ENCODE measurements around the gene TTC21A. TPM values are rescaled to one million over a fixed set of nuclear protein-coding genes. Genes with fewer than 3 reads are reported as not detected.

Gene TTC21A
- total and polyA plus RNA-seq, 2 experiments from 2014 or later: 1.8 to 2.0 TPM

GRCh38 chr3:39133822-39134221 is 26.3 kb downstream of the TTC21A start:
- Histone ChIP-seq H3K4me1 (ENCODE audit: insufficient read depth) (no peaks in the 10 kb centered on the region), H3K4me3 (no peak overlapping the region), H4K20me1 (replicated peaks; ENCODE audit: insufficient read depth) (no peaks in the 10 kb centered on the region), H3K27ac (ENCODE audit: low read depth) (no peak overlapping the region), H3K4me2 (no peak overlapping the region), H3K9me2 (ENCODE audit: insufficient read depth) (no peaks in the 10 kb centered on the region), H3F3A (replicated peaks; ENCODE audit: low read depth) (no peaks in the 10 kb centered on the region), H3K36me3 (ENCODE audit: insufficient read depth) (no peaks in the 10 kb centered on the region), H3K27me3 (ENCODE audit: insufficient read depth) (no peaks in the 10 kb centered on the region), H3K79me2 (replicated peaks; ENCODE audit: insufficient read depth) (no peaks in the 10 kb centered on the region), H2AFZ (no peak overlapping the region)
- Mint-ChIP-seq H3K27ac (no peak overlapping the region), H3K4me1 (no peaks in the 10 kb centered on the region; the same call in 2 of the 3 replicates), H3K4me3 (no peak overlapping the region), H3K27me3 (ENCODE audit: insufficient read depth, low read depth, poor library complexity) (peaks cover 5% of the 10 kb centered on the region), H3K9me3 (no peaks in the 10 kb centered on the region), H3K36me3 (ENCODE audit: low read depth) (no peaks in the 10 kb centered on the region)
- DNase-seq (ENCODE audit: low spot score) (no peak), ATAC-seq (no peak)
- TF ChIP-seq NANOG (IDR thresholded peaks at IDR 0.05; ENCODE audit: borderline replicate concordance): no peak
- TF ChIP-seq EZH2phosphoT487 (IDR thresholded peaks at IDR 0.05; ENCODE audit: unreplicated experiment): no peak
- no peak for TF ChIP-seq EZH2 (IDR thresholded peaks at IDR 0.05; ENCODE audit: low read depth, unreplicated experiment)
- no peak for TF ChIP-seq CTCF (conservative IDR thresholded peaks at IDR 0.05; ENCODE audit: low read depth in 2 of 2)
- no peak for TF ChIP-seq ZNF331 (CRISPR knock-in tag; IDR thresholded peaks at IDR 0.05; ENCODE audit: low read depth)
- no peak for TF ChIP-seq JUNB (IDR thresholded peaks at IDR 0.05; ENCODE audit: unreplicated experiment)
- TF ChIP-seq, protein P1, sequence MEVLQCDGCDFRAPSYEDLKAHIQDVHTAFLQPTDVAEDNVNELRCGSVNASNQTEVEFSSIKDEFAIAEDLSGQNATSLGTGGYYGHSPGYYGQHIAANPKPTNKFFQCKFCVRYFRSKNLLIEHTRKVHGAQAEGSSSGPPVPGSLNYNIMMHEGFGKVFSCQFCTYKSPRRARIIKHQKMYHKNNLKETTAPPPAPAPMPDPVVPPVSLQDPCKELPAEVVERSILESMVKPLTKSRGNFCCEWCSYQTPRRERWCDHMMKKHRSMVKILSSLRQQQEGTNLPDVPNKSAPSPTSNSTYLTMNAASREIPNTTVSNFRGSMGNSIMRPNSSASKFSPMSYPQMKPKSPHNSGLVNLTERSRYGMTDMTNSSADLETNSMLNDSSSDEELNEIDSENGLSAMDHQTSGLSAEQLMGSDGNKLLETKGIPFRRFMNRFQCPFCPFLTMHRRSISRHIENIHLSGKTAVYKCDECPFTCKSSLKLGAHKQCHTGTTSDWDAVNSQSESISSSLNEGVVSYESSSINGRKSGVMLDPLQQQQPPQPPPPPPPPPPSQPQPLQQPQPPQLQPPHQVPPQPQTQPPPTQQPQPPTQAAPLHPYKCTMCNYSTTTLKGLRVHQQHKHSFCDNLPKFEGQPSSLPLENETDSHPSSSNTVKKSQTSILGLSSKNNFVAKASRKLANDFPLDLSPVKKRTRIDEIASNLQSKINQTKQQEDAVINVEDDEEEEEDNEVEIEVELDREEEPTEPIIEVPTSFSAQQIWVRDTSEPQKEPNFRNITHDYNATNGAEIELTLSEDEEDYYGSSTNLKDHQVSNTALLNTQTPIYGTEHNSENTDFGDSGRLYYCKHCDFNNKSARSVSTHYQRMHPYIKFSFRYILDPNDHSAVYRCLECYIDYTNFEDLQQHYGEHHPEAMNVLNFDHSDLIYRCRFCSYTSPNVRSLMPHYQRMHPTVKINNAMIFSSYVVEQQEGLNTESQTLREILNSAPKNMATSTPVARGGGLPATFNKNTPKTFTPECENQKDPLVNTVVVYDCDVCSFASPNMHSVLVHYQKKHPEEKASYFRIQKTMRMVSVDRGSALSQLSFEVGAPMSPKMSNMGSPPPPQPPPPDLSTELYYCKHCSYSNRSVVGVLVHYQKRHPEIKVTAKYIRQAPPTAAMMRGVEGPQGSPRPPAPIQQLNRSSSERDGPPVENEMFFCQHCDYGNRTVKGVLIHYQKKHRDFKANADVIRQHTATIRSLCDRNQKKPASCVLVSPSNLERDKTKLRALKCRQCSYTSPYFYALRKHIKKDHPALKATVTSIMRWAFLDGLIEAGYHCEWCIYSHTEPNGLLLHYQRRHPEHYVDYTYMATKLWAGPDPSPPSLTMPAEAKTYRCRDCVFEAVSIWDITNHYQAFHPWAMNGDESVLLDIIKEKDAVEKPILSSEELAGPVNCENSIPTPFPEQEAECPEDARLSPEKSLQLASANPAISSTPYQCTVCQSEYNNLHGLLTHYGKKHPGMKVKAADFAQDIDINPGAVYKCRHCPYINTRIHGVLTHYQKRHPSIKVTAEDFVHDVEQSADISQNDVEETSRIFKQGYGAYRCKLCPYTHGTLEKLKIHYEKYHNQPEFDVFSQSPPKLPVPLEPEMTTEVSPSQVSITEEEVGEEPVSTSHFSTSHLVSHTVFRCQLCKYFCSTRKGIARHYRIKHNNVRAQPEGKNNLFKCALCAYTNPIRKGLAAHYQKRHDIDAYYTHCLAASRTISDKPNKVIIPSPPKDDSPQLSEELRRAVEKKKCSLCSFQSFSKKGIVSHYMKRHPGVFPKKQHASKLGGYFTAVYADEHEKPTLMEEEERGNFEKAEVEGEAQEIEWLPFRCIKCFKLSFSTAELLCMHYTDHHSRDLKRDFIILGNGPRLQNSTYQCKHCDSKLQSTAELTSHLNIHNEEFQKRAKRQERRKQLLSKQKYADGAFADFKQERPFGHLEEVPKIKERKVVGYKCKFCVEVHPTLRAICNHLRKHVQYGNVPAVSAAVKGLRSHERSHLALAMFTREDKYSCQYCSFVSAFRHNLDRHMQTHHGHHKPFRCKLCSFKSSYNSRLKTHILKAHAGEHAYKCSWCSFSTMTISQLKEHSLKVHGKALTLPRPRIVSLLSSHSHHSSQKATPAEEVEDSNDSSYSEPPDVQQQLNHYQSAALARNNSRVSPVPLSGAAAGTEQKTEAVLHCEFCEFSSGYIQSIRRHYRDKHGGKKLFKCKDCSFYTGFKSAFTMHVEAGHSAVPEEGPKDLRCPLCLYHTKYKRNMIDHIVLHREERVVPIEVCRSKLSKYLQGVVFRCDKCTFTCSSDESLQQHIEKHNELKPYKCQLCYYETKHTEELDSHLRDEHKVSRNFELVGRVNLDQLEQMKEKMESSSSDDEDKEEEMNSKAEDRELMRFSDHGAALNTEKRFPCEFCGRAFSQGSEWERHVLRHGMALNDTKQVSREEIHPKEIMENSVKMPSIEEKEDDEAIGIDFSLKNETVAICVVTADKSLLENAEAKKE (CRISPR knock-in tag; IDR thresholded peaks at IDR 0.05): no peak
- no peak for TF ChIP-seq CREB1 (CRISPR knock-in tag; IDR thresholded peaks at IDR 0.05; ENCODE audit: low read depth)
- no peak for TF ChIP-seq STAT1 (IDR thresholded peaks at IDR 0.05; ENCODE audit: unreplicated experiment)
- TF ChIP-seq, protein P2, sequence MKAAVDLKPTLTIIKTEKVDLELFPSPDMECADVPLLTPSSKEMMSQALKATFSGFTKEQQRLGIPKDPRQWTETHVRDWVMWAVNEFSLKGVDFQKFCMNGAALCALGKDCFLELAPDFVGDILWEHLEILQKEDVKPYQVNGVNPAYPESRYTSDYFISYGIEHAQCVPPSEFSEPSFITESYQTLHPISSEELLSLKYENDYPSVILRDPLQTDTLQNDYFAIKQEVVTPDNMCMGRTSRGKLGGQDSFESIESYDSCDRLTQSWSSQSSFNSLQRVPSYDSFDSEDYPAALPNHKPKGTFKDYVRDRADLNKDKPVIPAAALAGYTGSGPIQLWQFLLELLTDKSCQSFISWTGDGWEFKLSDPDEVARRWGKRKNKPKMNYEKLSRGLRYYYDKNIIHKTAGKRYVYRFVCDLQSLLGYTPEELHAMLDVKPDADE (IDR thresholded peaks at IDR 0.05): no peak
- TF ChIP-seq REST (IDR thresholded peaks at IDR 0.05; ENCODE audit: unreplicated experiment): no peak
- no peak for TF ChIP-seq ZNF114 (CRISPR knock-in tag; IDR thresholded peaks at IDR 0.05)
- TF ChIP-seq POLR2AphosphoS5 (IDR thresholded peaks at IDR 0.05; ENCODE audit: low read depth): no peak

Data from GM23338 (cell line).